IPS-18c (cell line): ENCODE results near the gene CRB1.

ENCODE experiments used
- H3K4me3 ChIP-seq: 2 replicates; pipeline ENCODE4 v1.7.0; 2013; ENCODE audit warnings: low read depth, mild to moderate bottlenecking, low read length, moderate library complexity; ENCODE audit not compliant: insufficient read depth
- H3K9me3 ChIP-seq: one replicate; pipeline ENCODE4 v1.6.1; 2013; ENCODE audit warnings: mild to moderate bottlenecking, low read length, moderate library complexity; ENCODE audit not compliant: control insufficient read depth, insufficient read depth

The CRB1 gene

GRCh38 chr1:197268012-197268411, at the start of gene CRB1:
Gene CRB1, plus strand, starts transcription at chr1:197268252. Its CDS starts 161 bp downstream, at chr1:197268413.
- Histone ChIP-seq H3K4me3 (no peak within 1 kb of the TSS), H3K9me3 (no peaks in the 10 kb centered on the region)

GRCh38 chr1:197218857-197219256, 49.2 kb upstream of the CRB1 start:
- H3K4me3 ChIP-seq: no peak overlapping the region
- H3K9me3 ChIP-seq: no peaks in the 10 kb centered on the region

GRCh38 chr1:197222025-197222685, 45.9 kb upstream of the CRB1 start:
- Histone ChIP-seq H3K9me3 (no peaks in the 10 kb centered on the region), H3K4me3 (no peak overlapping the region)

- H3K9me3 ChIP-seq: no peaks in the 10 kb centered on the region
- no peak overlapping the region for H3K4me3 ChIP-seq
Observed at GRCh38 chr1:197222780-197223179, 45.3 kb upstream of the CRB1 start.

GRCh38 chr1:197224160-197224559, 43.9 kb upstream of the CRB1 start:
- Histone ChIP-seq H3K4me3 (no peak overlapping the region), H3K9me3 (no peaks in the 10 kb centered on the region)

- no peaks in the 10 kb centered on the region for H3K9me3 ChIP-seq
- no peak overlapping the region for H3K4me3 ChIP-seq
Observed at GRCh38 chr1:197225611-197226010, 42.4 kb upstream of the CRB1 start.

- H3K9me3 ChIP-seq: no peaks in the 10 kb centered on the region
- H3K4me3 ChIP-seq: no peak overlapping the region
Observed at GRCh38 chr1:197234581-197234980, 33.5 kb upstream of the CRB1 start.

GRCh38 chr1:197235355-197235754, 32.7 kb upstream of the CRB1 start:
- Histone ChIP-seq H3K9me3 (no peaks in the 10 kb centered on the region), H3K4me3 (no peak overlapping the region)

GRCh38 chr1:197247465-197247864, 20.6 kb upstream of the CRB1 start:
- no peaks in the 10 kb centered on the region for H3K9me3 ChIP-seq

GRCh38 chr1:197249324-197249723, 18.7 kb upstream of the CRB1 start:
- Histone ChIP-seq H3K4me3 (no peak overlapping the region), H3K9me3 (no peaks in the 10 kb centered on the region)

More at GRCh38 chr1:197247465-197247864, 20.6 kb upstream of the CRB1 start:
- no peak overlapping the region for H3K4me3 ChIP-seq

GRCh38 chr1:197250616-197251015, 17.4 kb upstream of the CRB1 start:
- H3K9me3 ChIP-seq: no peaks in the 10 kb centered on the region
- no peak overlapping the region for H3K4me3 ChIP-seq

GRCh38 chr1:197252973-197253372, 15.1 kb upstream of the CRB1 start:
- Histone ChIP-seq H3K9me3 (no peaks in the 10 kb centered on the region), H3K4me3 (no peak overlapping the region)

- Histone ChIP-seq H3K4me3 (no peak overlapping the region), H3K9me3 (no peaks in the 10 kb centered on the region)
Observed at GRCh38 chr1:197254866-197255265, 13.2 kb upstream of the CRB1 start.

GRCh38 chr1:197264936-197265567, 3.0 kb upstream of the CRB1 start:
- no peak overlapping the region for H3K4me3 ChIP-seq
- H3K9me3 ChIP-seq: no peaks in the 10 kb centered on the region

GRCh38 chr1:197269053-197269452, 1.0 kb downstream of the CRB1 start:
- H3K9me3 ChIP-seq: no peaks in the 10 kb centered on the region
- no peak overlapping the region for H3K4me3 ChIP-seq

- Histone ChIP-seq H3K9me3 (no peaks in the 10 kb centered on the region), H3K4me3 (no peak overlapping the region)
Observed at GRCh38 chr1:197272791-197273190, 4.7 kb downstream of the CRB1 start.

GRCh38 chr1:197277166-197277565, 9.1 kb downstream of the CRB1 start:
- no peaks in the 10 kb centered on the region for H3K9me3 ChIP-seq
- no peak overlapping the region for H3K4me3 ChIP-seq

- Histone ChIP-seq H3K4me3 (no peak overlapping the region), H3K9me3 (no peaks in the 10 kb centered on the region)
Observed at GRCh38 chr1:197284325-197284724, 16.3 kb downstream of the CRB1 start.

GRCh38 chr1:197284966-197285365, 16.9 kb downstream of the CRB1 start:
- Histone ChIP-seq H3K4me3 (no peak overlapping the region), H3K9me3 (no peaks in the 10 kb centered on the region)
